Endodermal cell (in vitro differentiated cells): Measurements from ENCODE around the gene DPH5. TPM values are rescaled to one million over a fixed set of nuclear protein-coding genes. Genes with fewer than 3 reads are reported as not detected.
"Not testable (repeated sequence)": the region's sequence is repeated elsewhere in the genome, so short reads cannot be mapped to it uniquely, and the experiment has no call there.

Experiments used
- DNase-seq: peaks from one replicate; pipeline ENCODE4 v3.0.0-alpha.2; 2017
- H3K27ac ChIP-seq: 2 replicates; pipeline ENCODE4 v1.5.1; 2013; ENCODE audit warnings: mild to moderate bottlenecking, low read depth, low read length, moderate library complexity
- H3K27me3 ChIP-seq: 2 replicates; pipeline ENCODE4 v1.6.1; 2013; ENCODE audit warnings: mild to moderate bottlenecking, low read length, moderate library complexity; ENCODE audit not compliant: insufficient read depth, control insufficient read depth, poor library complexity, severe bottlenecking
- H3K36me3 ChIP-seq: 2 replicates; pipeline ENCODE4 v1.7.0; 2013; ENCODE audit warnings: mild to moderate bottlenecking, low read length, moderate library complexity; ENCODE audit not compliant: control insufficient read depth, insufficient read depth
- H3K4me1 ChIP-seq: one replicate; pipeline ENCODE4 v1.7.0; 2013; ENCODE audit warnings: low read length; ENCODE audit not compliant: control insufficient read depth, insufficient read depth
- H3K4me3 ChIP-seq: 2 replicates; pipeline ENCODE4 v1.5.1; 2013; ENCODE audit warnings: mild to moderate bottlenecking, low read length, moderate library complexity
- H3K9ac ChIP-seq: 2 replicates; pipeline ENCODE4 v1.6.1; 2013; ENCODE audit warnings: mild to moderate bottlenecking, low read length, moderate library complexity; ENCODE audit not compliant: poor library complexity, severe bottlenecking; ENCODE audit errors: extremely low read depth
- H3K9me3 ChIP-seq: 2 replicates; pipeline ENCODE4 v1.6.1; 2013; ENCODE audit warnings: mild to moderate bottlenecking, low read length, moderate library complexity; ENCODE audit not compliant: control insufficient read depth
- H3K27ac Mint-ChIP-seq: 2 replicates; pipeline ENCODE4 v1.8.0; 2020; ENCODE audit warnings: mixed read lengths
- H3K27me3 Mint-ChIP-seq: 2 replicates; pipeline ENCODE4 v1.8.0; 2021; ENCODE audit warnings: mild to moderate bottlenecking, mixed read lengths; ENCODE audit not compliant: insufficient read depth
- H3K36me3 Mint-ChIP-seq: 2 replicates; pipeline ENCODE4 v1.8.0; 2020; ENCODE audit warnings: low read depth, mixed read lengths
- H3K4me1 Mint-ChIP-seq: 2 replicates; pipeline ENCODE4 v1.8.0; 2020; ENCODE audit warnings: mixed read lengths
- H3K4me3 Mint-ChIP-seq: 2 replicates; pipeline ENCODE4 v1.8.0; 2020; ENCODE audit warnings: mild to moderate bottlenecking, moderate library complexity, mixed read lengths
- H3K9me3 Mint-ChIP-seq: 2 replicates; pipeline ENCODE4 v1.8.0; 2020; ENCODE audit warnings: mild to moderate bottlenecking, mixed read lengths
- CTCF ChIP-seq: fragments of 200-600 bp; sonication (generic); conservative IDR thresholded peaks from 2 replicates; pipeline ENCODE4 v1.5.0; 2021; ENCODE audit warnings: antibody characterized with exemption, mild to moderate bottlenecking
- WGBS, 2 experiments: methylation state at CpG; one replicate each; pipeline versions ENCODE4 v1.1.5 to v1.1.7; 2013; ENCODE audit warnings: missing lambda C conversion rate in 2 of 2, mixed read lengths in 1 of 2; ENCODE audit not compliant: insufficient coverage in 1 of 2, insufficient read length in 1 of 2; 5-methylcytosine and 5-hydroxymethylcytosine counted together
- total RNA-seq, 2 donors: library from RNA; stranded (reverse); fragmentation: NEBNext Ultra II Directional in 1 of 2; extraction: Animal tissue kit (Norgen Biotek cat#: 25700) in 1 of 2; gene quantifications; 2 replicates in 1 of 2; 3 replicates in 1 of 2; pipeline ENCODE4 v1.2.1, GENCODE V29; 2021

The DPH5 gene
- total RNA-seq, 2 donors from 2014 or later: 38.7 to 40.4 TPM

GRCh38 chr1:100959502-100960060, 66.0 kb downstream of the DPH5 start:
- no peak overlapping the region for H3K4me3 ChIP-seq
- TF ChIP-seq CTCF: no peak
- H3K4me1 ChIP-seq: no peaks in the 10 kb centered on the region
- WGBS, 2 experiments: 91 to 94% methylated on average over 5 of the region's 5 CpGs
- peaks cover 2% of the 10 kb centered on the region for H3K4me1 Mint-ChIP-seq
- H3K27ac Mint-ChIP-seq: no peak overlapping the region
- no peak overlapping the region for H3K4me3 Mint-ChIP-seq
- H3K9me3 ChIP-seq: no peaks in the 10 kb centered on the region
- H3K9me3 Mint-ChIP-seq: no peaks in the 10 kb centered on the region
- no peak for DNase-seq
- H3K27me3 Mint-ChIP-seq: no peaks in the 10 kb centered on the region
- H3K27ac ChIP-seq: no peak overlapping the region
- H3K9ac ChIP-seq: no peak overlapping the region
- peaks cover 28% of the 10 kb centered on the region for H3K36me3 ChIP-seq
- peaks cover 14% of the 10 kb centered on the region for H3K36me3 Mint-ChIP-seq
- H3K27me3 ChIP-seq: no peaks in the 10 kb centered on the region

- H3K4me3 ChIP-seq: no peak overlapping the region
- no peak overlapping the region for H3K27ac ChIP-seq
- DNase-seq: no peak
- H3K27me3 Mint-ChIP-seq: no peaks in the 10 kb centered on the region
- H3K36me3 Mint-ChIP-seq: peaks cover 20% of the 10 kb centered on the region
- H3K27me3 ChIP-seq: no peaks in the 10 kb centered on the region
- H3K4me3 Mint-ChIP-seq: no peak overlapping the region
- no peaks in the 10 kb centered on the region for H3K4me1 ChIP-seq
- peaks cover 23% of the 10 kb centered on the region for H3K4me1 Mint-ChIP-seq
- H3K36me3 ChIP-seq: peaks cover 28% of the 10 kb centered on the region
- H3K27ac Mint-ChIP-seq: no peak overlapping the region
- no peaks in the 10 kb centered on the region for H3K9me3 Mint-ChIP-seq
- H3K9me3 ChIP-seq: no peaks in the 10 kb centered on the region
- H3K9ac ChIP-seq: no peak overlapping the region
- no peak for TF ChIP-seq CTCF
- 72 to 80% methylated on average over 1 of the region's 1 CpG for WGBS, 2 experiments
Measured at GRCh38 chr1:100955322-100955721, 70.3 kb downstream of the DPH5 start.

- DNase-seq: no peak
- Mint-ChIP-seq H3K9me3 (peaks cover under 1% of the 10 kb centered on the region), H3K4me1 (peaks cover 31% of the 10 kb centered on the region), H3K4me3 (no peak overlapping the region), H3K36me3 (peaks cover 20% of the 10 kb centered on the region), H3K27ac (no peak overlapping the region), H3K27me3 (no peaks in the 10 kb centered on the region)
- TF ChIP-seq CTCF: no peak
- H3K4me3 ChIP-seq: no peak overlapping the region
- no peaks in the 10 kb centered on the region for H3K9me3 ChIP-seq
- H3K9ac ChIP-seq: no peak overlapping the region
- H3K36me3 ChIP-seq: peaks cover 28% of the 10 kb centered on the region
- no peaks in the 10 kb centered on the region for H3K27me3 ChIP-seq
- H3K27ac ChIP-seq: no peak overlapping the region
- H3K4me1 ChIP-seq: peaks cover 7% of the 10 kb centered on the region
- whole genome bisulfite sequencing, 2 experiments: 94 to 100% methylated on average over 1 of the region's 2 CpGs
Measured at GRCh38 chr1:100953960-100954730, 71.4 kb downstream of the DPH5 start.

GRCh38 chr1:100952970-100953369, 72.6 kb downstream of the DPH5 start:
- not testable (repeated sequence) for H3K27me3 ChIP-seq, H3K27ac ChIP-seq, H3K27ac Mint-ChIP-seq, H3K4me3 ChIP-seq, H3K4me3 Mint-ChIP-seq, H3K9ac ChIP-seq, H3K9me3 ChIP-seq, H3K4me1 ChIP-seq, H3K27me3 Mint-ChIP-seq, DNase-seq
- peaks cover 28% of the 10 kb centered on the region for H3K36me3 ChIP-seq
- Mint-ChIP-seq H3K9me3 (peaks cover 11% of the 10 kb centered on the region), H3K36me3 (peaks cover 31% of the 10 kb centered on the region), H3K4me1 (peaks cover 33% of the 10 kb centered on the region)
- 96% methylated on average over 1 of the region's 1 CpG; no CpG with 5 or more reads in 1 of the 2 experiments for WGBS, 2 experiments
